CD4-positive, alpha-beta T cell (primary cell): ENCODE results near the gene EGFR. TPM values are rescaled to one million over a fixed set of nuclear protein-coding genes. Genes with fewer than 3 reads are reported as not detected.

Source experiments
- ATAC-seq: fragments of 200-7000 bp; cut with Tn5 transposase; one replicate; pipeline ENCODE4 v1.10.0; 2022; ENCODE audit warnings: mild to moderate bottlenecking; ENCODE audit not compliant: poor library complexity
- CTCF ChIA-PET: fragments of 350-600 bp; sonication (Branson Sonifier 250); formaldehyde crosslinking; loops from one replicate; lab custom pipeline; 2021; ENCODE audit warnings: antibody characterized with exemption, inconsistent platforms; lab: Charles Lee
- POLR2A ChIA-PET: fragments of 350-600 bp; sonication (Branson Sonifier 250); formaldehyde crosslinking; loops from one replicate; lab custom pipeline; 2021; ENCODE audit warnings: antibody characterized with exemption, inconsistent platforms; lab: Charles Lee
- DNase-seq, 14 experiments: peaks; one replicate each; pipeline ENCODE4 v3.0.0-alpha.2; 2013 to 2020; ENCODE audit warnings: mixed read lengths in 2 of 14
- H3K27ac ChIP-seq, 2 donors: one replicate each; pipeline versions ENCODE4 v1.5.1 to v1.7.0; 2013; ENCODE audit warnings: low read length in 2 of 2, low read depth in 1 of 2, mild to moderate bottlenecking in 1 of 2
- H3K27me3 ChIP-seq, 2 experiments: 1 replicate in 1 of 2; 2 replicates in 1 of 2; pipeline versions ENCODE4 v1.6.1 to v1.7.0; 2013; ENCODE audit warnings: low read length in 2 of 2, control low read depth in 1 of 2, mild to moderate bottlenecking in 1 of 2, moderate library complexity in 1 of 2; ENCODE audit not compliant: insufficient read depth in 2 of 2, control insufficient read depth in 1 of 2
- H3K36me3 ChIP-seq: one replicate; pipeline ENCODE4 v1.6.1; 2013; ENCODE audit warnings: low read length, control low read depth; ENCODE audit not compliant: insufficient read depth
- H3K4me1 ChIP-seq: one replicate; pipeline ENCODE4 v1.6.1; 2013; ENCODE audit warnings: low read length, control low read depth; ENCODE audit not compliant: insufficient read depth
- H3K4me3 ChIP-seq: one replicate; pipeline ENCODE4 v1.5.1; 2013; ENCODE audit warnings: mild to moderate bottlenecking, low read length, moderate library complexity
- H3K9me3 ChIP-seq, 2 experiments: 1 replicate in 1 of 2; 2 replicates in 1 of 2; pipeline versions ENCODE4 v1.6.1 to v1.7.0; 2013; ENCODE audit warnings: low read length in 2 of 2, mild to moderate bottlenecking in 2 of 2, control low read depth in 1 of 2, moderate library complexity in 1 of 2; ENCODE audit not compliant: control insufficient read depth in 1 of 2, insufficient read depth in 1 of 2
- H3K27ac Mint-ChIP-seq: one replicate; pipeline ENCODE4 v1.8.0; 2020; ENCODE audit warnings: mixed read lengths
- H3K27me3 Mint-ChIP-seq: one replicate; pipeline ENCODE4 v1.8.0; 2021; ENCODE audit warnings: mixed read lengths
- H3K36me3 Mint-ChIP-seq: one replicate; pipeline ENCODE4 v1.8.0; 2021; ENCODE audit warnings: low read depth, mixed read lengths
- H3K4me1 Mint-ChIP-seq: one replicate; pipeline ENCODE4 v1.8.0; 2021; ENCODE audit warnings: low read depth, mixed read lengths
- H3K4me3 Mint-ChIP-seq: one replicate; pipeline ENCODE4 v1.8.0; 2020; ENCODE audit warnings: mild to moderate bottlenecking, mixed read lengths
- H3K9me3 Mint-ChIP-seq: one replicate; pipeline ENCODE4 v1.8.0; 2020; ENCODE audit warnings: mixed read lengths
- CTCF ChIP-seq: fragments of 200-600 bp; IDR thresholded peaks from one replicate; pipeline ENCODE4 v1.8.0; 2022; ENCODE audit warnings: antibody characterized with exemption, mild to moderate bottlenecking
- intact Hi-C, 2 experiments: fragments of 100-400 bp; cut with DNase I in 1 of 2; cut with micrococcal nuclease in 1 of 2; formaldehyde crosslinking; loops; one replicate each; pipeline versions ENCODE4 v1.15.1 to v1.9.0; 2023 to 2025; cut with DNase I, micrococcal nuclease
- total RNA-seq, 174 experiments: library from RNA in 2 of 174; stranded (reverse) in 2 of 174; gene quantifications; one replicate each; pipeline ENCODE4 v1.2.3 and lab custom pipeline; 2021 to 2026

Gene EGFR
- total RNA-seq, 2 experiments from 2014 or later: not detected

GRCh38 chr7:55236476-55236875, 217.7 kb downstream of the EGFR start:
- Histone ChIP-seq H3K4me1 (no peaks in the 10 kb centered on the region), H3K27me3 (peaks cover 6 to 10% of the 10 kb centered on the region in 2 experiments), H3K27ac (no peak overlapping the region), H3K4me3 (no peak overlapping the region), H3K36me3 (no peaks in the 10 kb centered on the region), H3K9me3 (peaks cover 0 to 8% of the 10 kb centered on the region in 2 experiments)
- no peak overlapping the region for H3K27ac Mint-ChIP-seq
- ChIA-PET CTCF (no interaction called here), POLR2A (no interaction called here)
- intact Hi-C loops: no loop called here
- H3K9me3 Mint-ChIP-seq: no peaks in the 10 kb centered on the region
- no peak overlapping the region for H3K4me3 Mint-ChIP-seq
- no peak for DNase-seq
- ATAC-seq: no peak
- no peak for TF ChIP-seq CTCF
- no peaks in the 10 kb centered on the region for H3K4me1 Mint-ChIP-seq
- H3K36me3 Mint-ChIP-seq: no peaks in the 10 kb centered on the region
- peaks cover 36% of the 10 kb centered on the region for H3K27me3 Mint-ChIP-seq

GRCh38 chr7:55237156-55237893, 218.5 kb downstream of the EGFR start:
- Histone ChIP-seq H3K27ac (no peak overlapping the region), H3K9me3 (peaks cover 0 to 8% of the 10 kb centered on the region in 2 experiments), H3K4me3 (no peak overlapping the region), H3K36me3 (no peaks in the 10 kb centered on the region), H3K27me3 (peaks cover 3 to 4% of the 10 kb centered on the region in 2 experiments), H3K4me1 (no peaks in the 10 kb centered on the region)
- Mint-ChIP-seq H3K27me3 (peaks cover 38% of the 10 kb centered on the region), H3K4me3 (no peak overlapping the region), H3K9me3 (no peaks in the 10 kb centered on the region), H3K27ac (no peak overlapping the region), H3K4me1 (no peaks in the 10 kb centered on the region), H3K36me3 (no peaks in the 10 kb centered on the region)
- ChIA-PET CTCF (no interaction called here), POLR2A (no interaction called here)
- TF ChIP-seq CTCF: no peak
- intact Hi-C loops: no loop called here
- DNase-seq: no peak
- ATAC-seq: no peak

GRCh38 chr7:55239406-55239805, 220.6 kb downstream of the EGFR start:
- Histone ChIP-seq H3K4me1 (no peaks in the 10 kb centered on the region), H3K4me3 (no peak overlapping the region), H3K27ac (no peak overlapping the region), H3K27me3 (peaks cover under 1 to 3% of the 10 kb centered on the region in 2 experiments), H3K36me3 (no peaks in the 10 kb centered on the region), H3K9me3 (peaks cover 0 to 4% of the 10 kb centered on the region in 2 experiments)
- ATAC-seq (no peak), DNase-seq (no peak)
- Mint-ChIP-seq H3K27ac (no peak overlapping the region), H3K4me3 (no peak overlapping the region), H3K27me3 (peaks cover 35% of the 10 kb centered on the region), H3K4me1 (no peaks in the 10 kb centered on the region), H3K9me3 (no peaks in the 10 kb centered on the region), H3K36me3 (no peaks in the 10 kb centered on the region)
- no peak for TF ChIP-seq CTCF
- POLR2A ChIA-PET: no interaction called here
- CTCF ChIA-PET: no interaction called here
- intact Hi-C loops: no loop called here
